Colonic mucosa (tissue), 4 donors: ENCODE data around the gene SHISA8. TPM values are rescaled to one million over a fixed set of nuclear protein-coding genes. Genes with fewer than 3 reads are reported as not detected.

ENCODE experiments used
- DNase-seq: peaks from one replicate; pipeline ENCODE4 v3.0.0-alpha.2; 2020
- H3K27ac ChIP-seq: fragments of 200-600 bp; one replicate; pipeline ENCODE4 v1.8.0; 2021
- H3K27me3 ChIP-seq: fragments of 200-600 bp; one replicate; pipeline ENCODE4 v1.8.0; 2021
- H3K36me3 ChIP-seq: fragments of 200-600 bp; one replicate; pipeline ENCODE4 v1.8.0; 2021
- H3K4me1 ChIP-seq: fragments of 200-600 bp; one replicate; pipeline ENCODE4 v1.8.0; 2021; ENCODE audit warnings: mild to moderate bottlenecking
- H3K4me3 ChIP-seq: fragments of 200-600 bp; one replicate; pipeline ENCODE4 v1.8.0; 2021
- H3K9ac ChIP-seq, 2 donors: one replicate each; pipeline ENCODE4 v1.7.0; 2013; ENCODE audit warnings: control low read depth in 2 of 2, low read depth in 2 of 2, low read length in 2 of 2
- H3K9me3 ChIP-seq: fragments of 200-600 bp; one replicate; pipeline ENCODE4 v1.8.0; 2021
- intact Hi-C: fragments of 100-400 bp; cut with DNase I; formaldehyde crosslinking; loops from one replicate; pipeline ENCODE4 v1.14.1; 2022
- total RNA-seq, 2 donors: library from RNA; stranded (reverse); fragmentation: NEBNext Ultra II Directional in 1 of 2; extraction: Animal tissue kit (Norgen Biotek cat#: 25700) in 1 of 2; gene quantifications; one replicate each; pipeline ENCODE4 v1.2.1, GENCODE V29; 2021
- TF ChIP-seq, protein P1 (sequence below): fragments of 200-600 bp; IDR thresholded peaks from one replicate; pipeline ENCODE4 v1.8.0; 2022; ENCODE audit warnings: antibody characterized with exemption, mild to moderate bottlenecking
- donor health status: healthy.
- donor health status: DM: no; HTN: no; CAD: no.
- donor health status: DM: no; HTN: no; CAD: no.

Gene SHISA8
- total RNA-seq: not detected

DNA sequence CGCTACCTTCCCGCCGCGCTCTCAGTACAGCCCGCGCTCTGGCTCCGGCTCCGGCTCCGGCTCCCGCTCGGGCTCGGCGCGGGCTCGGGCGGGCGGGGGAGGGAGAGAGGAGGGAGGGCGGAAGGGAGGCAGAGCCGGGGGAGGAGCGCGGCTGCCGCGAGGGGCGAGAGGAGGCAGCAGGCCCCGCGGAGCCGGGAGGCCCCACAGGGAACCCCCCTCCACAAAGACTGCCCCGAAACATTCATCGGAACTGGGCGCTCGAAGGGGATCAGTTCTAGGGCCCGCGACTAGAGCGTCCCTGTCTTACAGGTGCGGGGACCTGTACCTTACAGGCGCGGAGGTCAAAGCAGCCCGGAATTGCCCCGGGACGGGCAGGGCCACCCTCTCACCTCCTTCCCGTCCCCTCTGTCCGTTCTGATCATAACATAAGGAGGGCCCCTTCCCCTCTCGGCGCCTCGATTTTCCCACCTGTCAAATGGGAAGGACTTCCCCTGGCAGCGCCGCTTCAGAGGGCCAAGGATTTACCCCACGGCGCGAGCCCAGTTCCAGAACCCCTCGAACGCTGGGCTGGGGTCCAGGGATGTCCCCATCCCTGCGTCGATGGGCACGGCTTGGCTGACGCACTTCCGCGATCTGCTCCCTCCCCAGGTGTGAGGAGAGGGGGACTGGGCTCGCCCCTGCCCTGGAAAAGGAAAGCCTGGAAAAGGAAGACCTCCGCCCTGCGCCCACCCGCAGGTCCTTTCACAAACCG lies at the start of gene SHISA8:
SHISA8 (minus strand) TSS at position 40 of the 751 bp plus-strand sequence. CDS start 407 bp downstream, outside the sequence.
- Histone ChIP-seq H3K9ac (peak within 1 kb of the TSS in 1 of 2 donors; percentile 36), H3K4me1 (peaks cover 9% of the 10 kb centered on the region), H3K27ac (no peak within 1 kb of the TSS), H3K36me3 (no peaks in the 10 kb centered on the region), H3K4me3 (peak within 1 kb of the TSS; percentile 34), H3K9me3 (no peaks in the 10 kb centered on the region), H3K27me3 (peaks cover 67% of the 10 kb centered on the region)
- intact Hi-C loops: no loop called here
- peak; percentile 58 for DNase-seq
- TF ChIP-seq, protein P1, sequence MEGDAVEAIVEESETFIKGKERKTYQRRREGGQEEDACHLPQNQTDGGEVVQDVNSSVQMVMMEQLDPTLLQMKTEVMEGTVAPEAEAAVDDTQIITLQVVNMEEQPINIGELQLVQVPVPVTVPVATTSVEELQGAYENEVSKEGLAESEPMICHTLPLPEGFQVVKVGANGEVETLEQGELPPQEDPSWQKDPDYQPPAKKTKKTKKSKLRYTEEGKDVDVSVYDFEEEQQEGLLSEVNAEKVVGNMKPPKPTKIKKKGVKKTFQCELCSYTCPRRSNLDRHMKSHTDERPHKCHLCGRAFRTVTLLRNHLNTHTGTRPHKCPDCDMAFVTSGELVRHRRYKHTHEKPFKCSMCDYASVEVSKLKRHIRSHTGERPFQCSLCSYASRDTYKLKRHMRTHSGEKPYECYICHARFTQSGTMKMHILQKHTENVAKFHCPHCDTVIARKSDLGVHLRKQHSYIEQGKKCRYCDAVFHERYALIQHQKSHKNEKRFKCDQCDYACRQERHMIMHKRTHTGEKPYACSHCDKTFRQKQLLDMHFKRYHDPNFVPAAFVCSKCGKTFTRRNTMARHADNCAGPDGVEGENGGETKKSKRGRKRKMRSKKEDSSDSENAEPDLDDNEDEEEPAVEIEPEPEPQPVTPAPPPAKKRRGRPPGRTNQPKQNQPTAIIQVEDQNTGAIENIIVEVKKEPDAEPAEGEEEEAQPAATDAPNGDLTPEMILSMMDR: no peak

DNA sequence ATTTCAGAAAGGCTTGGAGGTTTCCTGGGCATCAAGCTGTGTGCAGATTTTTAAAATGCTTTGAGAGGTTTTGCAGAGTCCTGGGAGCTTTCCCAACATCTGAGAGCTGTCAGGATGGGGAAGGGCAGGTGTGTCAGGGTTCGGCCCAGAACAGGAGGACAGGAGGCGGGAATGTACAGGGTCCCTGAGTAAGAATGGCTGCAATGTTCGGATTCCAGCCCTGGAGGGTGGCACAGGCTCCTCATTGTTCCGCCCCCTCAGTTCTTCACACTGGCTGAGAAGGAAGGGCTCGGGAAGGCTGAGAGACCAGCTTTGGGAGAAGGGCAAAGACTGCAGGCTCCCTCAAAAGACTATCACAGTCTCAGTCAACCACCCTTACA lies 49.2 kb upstream of the SHISA8 start:
- no peak for DNase-seq
- H3K4me3 ChIP-seq: no peak overlapping the region
- intact Hi-C loops: no loop called here
- no peaks in the 10 kb centered on the region for H3K27me3 ChIP-seq
- no peaks in the 10 kb centered on the region for H3K4me1 ChIP-seq
- H3K9ac ChIP-seq: no peak overlapping the region
- no peak overlapping the region for H3K27ac ChIP-seq
- H3K36me3 ChIP-seq: no peaks in the 10 kb centered on the region
- TF ChIP-seq, protein P1: no peak
- H3K9me3 ChIP-seq: no peaks in the 10 kb centered on the region

DNA sequence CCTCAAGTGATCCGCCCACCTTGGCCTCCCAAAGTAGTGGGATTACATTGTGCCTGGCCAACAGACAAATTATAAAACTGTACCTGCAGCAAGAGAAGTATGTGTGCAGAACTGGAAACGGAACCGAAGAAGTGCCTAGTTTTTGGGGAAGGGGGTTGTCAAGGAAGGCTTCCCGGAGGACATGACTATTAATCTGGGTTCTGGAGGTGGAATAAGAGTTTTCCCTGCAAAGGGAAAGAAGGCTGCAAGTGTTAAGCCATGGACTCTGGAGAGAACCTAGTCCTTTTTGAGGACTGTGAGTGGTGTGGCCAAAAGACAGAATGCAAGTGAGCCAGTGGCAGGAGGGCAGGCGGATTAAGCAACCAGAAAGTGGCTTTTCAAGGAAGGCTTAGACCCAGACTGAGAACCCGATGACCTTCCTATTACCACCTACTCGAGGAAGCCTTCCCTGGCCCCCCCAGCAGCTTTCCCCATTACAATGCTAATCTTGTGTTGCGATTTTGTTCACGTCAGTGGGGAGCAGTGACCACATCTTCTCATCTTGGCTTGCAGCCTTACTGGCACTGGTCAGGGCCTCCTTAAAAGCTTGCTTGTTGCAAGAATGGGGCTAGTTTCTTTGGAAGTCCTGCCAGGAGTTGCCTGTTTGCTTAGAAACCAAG lies 48.7 kb upstream of the SHISA8 start:
- intact Hi-C loops: no loop called here
- Histone ChIP-seq H3K36me3 (no peaks in the 10 kb centered on the region), H3K9ac (no peak overlapping the region), H3K27me3 (no peaks in the 10 kb centered on the region), H3K4me3 (no peak overlapping the region), H3K27ac (no peak overlapping the region), H3K9me3 (no peaks in the 10 kb centered on the region), H3K4me1 (no peaks in the 10 kb centered on the region)
- no peak for DNase-seq
- TF ChIP-seq, protein P1: no peak

DNA sequence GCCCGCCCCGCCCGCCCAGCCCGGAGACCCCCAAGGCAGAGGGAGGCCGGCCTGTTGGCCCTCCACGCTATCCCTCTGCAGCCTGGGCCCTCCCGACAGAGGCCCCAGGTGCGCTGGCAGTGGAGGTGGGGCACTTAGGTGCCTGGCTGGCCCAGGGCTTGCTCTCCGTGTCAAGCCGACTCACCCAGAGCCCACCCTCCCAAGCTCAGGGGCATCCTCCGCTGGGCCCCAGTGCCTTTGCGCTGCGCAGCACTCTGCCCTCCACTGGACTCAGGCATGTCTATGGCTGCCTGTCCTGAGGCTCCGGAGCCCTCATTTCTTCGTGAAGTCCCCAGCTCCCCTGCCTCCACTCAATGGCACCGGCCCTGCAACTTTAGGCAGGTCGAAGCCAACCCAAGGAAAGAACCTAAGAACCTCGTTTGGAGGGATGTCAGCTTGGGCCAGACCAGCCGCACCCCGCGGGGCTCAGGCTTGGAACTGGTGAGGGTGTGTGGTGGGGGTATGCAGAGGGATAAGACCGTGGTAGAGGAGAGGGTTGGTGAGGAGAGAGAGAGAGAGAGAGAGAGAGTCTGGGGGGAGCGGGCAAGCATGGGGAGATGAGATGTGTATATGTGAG lies 43.2 kb upstream of the SHISA8 start:
- Histone ChIP-seq H3K9me3 (no peaks in the 10 kb centered on the region), H3K9ac (no peak overlapping the region), H3K27ac (no peak overlapping the region), H3K4me3 (peak overlapping the region; percentile 34), H3K27me3 (no peaks in the 10 kb centered on the region), H3K36me3 (no peaks in the 10 kb centered on the region), H3K4me1 (no peaks in the 10 kb centered on the region)
- DNase-seq: no peak
- intact Hi-C loops: no loop called here
- TF ChIP-seq, protein P1: peak; percentile 8

DNA sequence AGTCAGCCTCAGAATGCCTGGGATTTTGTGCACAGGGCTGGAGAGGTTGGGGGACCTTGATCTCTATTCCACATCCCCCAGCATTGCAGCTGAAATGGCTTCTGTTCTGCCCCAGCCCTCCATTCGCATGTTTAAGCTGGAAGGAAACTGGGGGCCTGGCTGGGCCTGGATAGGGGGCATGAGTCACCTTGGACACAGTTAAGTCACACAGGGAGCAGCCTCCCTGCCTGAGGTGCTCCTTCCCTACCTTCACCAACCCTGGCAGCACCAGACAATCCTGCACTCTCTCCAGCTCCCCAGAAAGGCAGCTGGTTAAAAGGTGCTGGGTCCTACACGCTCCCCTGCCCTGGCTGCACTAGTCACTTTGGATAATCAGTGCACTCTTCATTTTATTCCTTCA lies 37.8 kb upstream of the SHISA8 start:
- Histone ChIP-seq H3K9ac (no peak overlapping the region), H3K27ac (no peak overlapping the region), H3K9me3 (no peaks in the 10 kb centered on the region), H3K36me3 (no peaks in the 10 kb centered on the region), H3K4me3 (no peak overlapping the region), H3K4me1 (no peaks in the 10 kb centered on the region), H3K27me3 (no peaks in the 10 kb centered on the region)
- intact Hi-C loops: no loop called here
- TF ChIP-seq, protein P1: no peak
- no peak for DNase-seq
